NB4 (cell line): ENCODE results near the gene MBD5.

Source experiments
- MYC ChIP-seq: IDR thresholded peaks from 2 replicates; pipeline ENCODE4 v1.6.1; 2011; ENCODE audit warnings: low read depth, low read length
- POLR2A ChIP-seq: IDR thresholded peaks from 2 replicates; pipeline ENCODE4 v1.6.1; 2011; ENCODE audit warnings: mild to moderate bottlenecking; ENCODE audit not compliant: insufficient read length; ENCODE audit errors: extremely low read depth
- TF ChIP-seq, protein P1 (sequence below): IDR thresholded peaks from one replicate; pipeline ENCODE4 v1.5.1; 2012; ENCODE audit warnings: low read depth, low read length
- TF ChIP-seq, protein P2 (sequence below): IDR thresholded peaks from 2 replicates; pipeline ENCODE4 v1.6.1; 2011; ENCODE audit warnings: low read depth, low read length

GRCh38 chr2:148487439-148487838 is 466.5 kb downstream of the MBD5 start:
- TF ChIP-seq POLR2A = no peak
- TF ChIP-seq, protein P1, sequence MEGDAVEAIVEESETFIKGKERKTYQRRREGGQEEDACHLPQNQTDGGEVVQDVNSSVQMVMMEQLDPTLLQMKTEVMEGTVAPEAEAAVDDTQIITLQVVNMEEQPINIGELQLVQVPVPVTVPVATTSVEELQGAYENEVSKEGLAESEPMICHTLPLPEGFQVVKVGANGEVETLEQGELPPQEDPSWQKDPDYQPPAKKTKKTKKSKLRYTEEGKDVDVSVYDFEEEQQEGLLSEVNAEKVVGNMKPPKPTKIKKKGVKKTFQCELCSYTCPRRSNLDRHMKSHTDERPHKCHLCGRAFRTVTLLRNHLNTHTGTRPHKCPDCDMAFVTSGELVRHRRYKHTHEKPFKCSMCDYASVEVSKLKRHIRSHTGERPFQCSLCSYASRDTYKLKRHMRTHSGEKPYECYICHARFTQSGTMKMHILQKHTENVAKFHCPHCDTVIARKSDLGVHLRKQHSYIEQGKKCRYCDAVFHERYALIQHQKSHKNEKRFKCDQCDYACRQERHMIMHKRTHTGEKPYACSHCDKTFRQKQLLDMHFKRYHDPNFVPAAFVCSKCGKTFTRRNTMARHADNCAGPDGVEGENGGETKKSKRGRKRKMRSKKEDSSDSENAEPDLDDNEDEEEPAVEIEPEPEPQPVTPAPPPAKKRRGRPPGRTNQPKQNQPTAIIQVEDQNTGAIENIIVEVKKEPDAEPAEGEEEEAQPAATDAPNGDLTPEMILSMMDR = no peak
- no peak for TF ChIP-seq MYC
- TF ChIP-seq, protein P2, sequence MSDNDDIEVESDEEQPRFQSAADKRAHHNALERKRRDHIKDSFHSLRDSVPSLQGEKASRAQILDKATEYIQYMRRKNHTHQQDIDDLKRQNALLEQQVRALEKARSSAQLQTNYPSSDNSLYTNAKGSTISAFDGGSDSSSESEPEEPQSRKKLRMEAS = no peak
